DND-41 (cell line): Measurements from ENCODE around the gene PPP3R1.

Experiments used
- ATAC-seq: fragments of 200-7000 bp; cut with Tn5 transposase; 3 replicates; pipeline ENCODE4 v1.9.1; 2021; ENCODE audit warnings: low read depth; ENCODE audit not compliant: insufficient read depth
- DNase-seq: peaks from one replicate; pipeline ENCODE4 v3.0.0-alpha.2; 2020
- H2AFZ ChIP-seq: 2 replicates; pipeline ENCODE4 v1.6.0; 2012; ENCODE audit warnings: low read depth, low read length
- H3K27ac ChIP-seq: 2 replicates; pipeline ENCODE4 v1.5.1; 2012; ENCODE audit warnings: low read length, inconsistent platforms
- H3K27me3 ChIP-seq: fragments of 200-600 bp; sonication (generic); 2 replicates; pipeline ENCODE4 v1.6.0; 2012; ENCODE audit warnings: low read length, mild to moderate bottlenecking, inconsistent platforms; ENCODE audit not compliant: insufficient read depth, poor library complexity
- H3K36me3 ChIP-seq: 2 replicates; pipeline ENCODE4 v1.5.1; 2012; ENCODE audit warnings: low read length, inconsistent platforms; ENCODE audit not compliant: insufficient read depth
- H3K4me1 ChIP-seq: 2 replicates; pipeline ENCODE4 v1.5.1; 2012; ENCODE audit warnings: mild to moderate bottlenecking, low read length; ENCODE audit not compliant: insufficient read depth
- H3K4me2 ChIP-seq: 2 replicates; pipeline ENCODE4 v1.6.0; 2012; ENCODE audit warnings: mild to moderate bottlenecking, moderate library complexity, low read length, inconsistent platforms; ENCODE audit not compliant: insufficient read depth
- H3K4me3 ChIP-seq, 2 experiments: fragments of 200-600 bp in 1 of 2; shearing (Covaris generic) in 1 of 2; 2 replicates each; pipeline ENCODE4 v1.5.1; 2012 to 2016; ENCODE audit warnings: inconsistent platforms in 2 of 2, low read length in 2 of 2, mild to moderate bottlenecking in 2 of 2, low read depth in 1 of 2, moderate library complexity in 1 of 2
- H3K79me2 ChIP-seq: 2 replicates; pipeline ENCODE4 v1.6.0; 2012; ENCODE audit warnings: low read length, inconsistent platforms; ENCODE audit not compliant: insufficient read depth
- H3K9ac ChIP-seq: 2 replicates; pipeline ENCODE4 v1.6.0; 2012; ENCODE audit warnings: low read depth, mild to moderate bottlenecking, inconsistent platforms, low read length, moderate library complexity
- H3K9me3 ChIP-seq: 2 replicates; pipeline ENCODE4 v1.5.1; 2012; ENCODE audit warnings: low read length, moderate library complexity, mild to moderate bottlenecking, inconsistent platforms; ENCODE audit not compliant: insufficient read depth, severe bottlenecking
- H4K20me1 ChIP-seq: 2 replicates; pipeline ENCODE4 v1.6.0; 2012; ENCODE audit warnings: low read length; ENCODE audit not compliant: insufficient read depth
- CTCF ChIP-seq: IDR thresholded peaks from 2 replicates; pipeline ENCODE4 v1.5.1; 2012; ENCODE audit warnings: borderline replicate concordance, low read length, moderate library complexity, mild to moderate bottlenecking; ENCODE audit not compliant: poor library complexity, severe bottlenecking; ENCODE audit errors: extremely low read depth
- EZH2 ChIP-seq: IDR thresholded peaks from 3 replicates; pipeline ENCODE4 v1.6.1; 2012; ENCODE audit warnings: borderline replicate concordance, low read depth, mild to moderate bottlenecking, moderate library complexity, low read length, inconsistent platforms; ENCODE audit not compliant: severe bottlenecking

PPP3R1 gene

GRCh38 chr2:68256093-68256450, 3.7 kb upstream of the PPP3R1 start:
- Histone ChIP-seq H4K20me1 (no peaks in the 10 kb centered on the region), H3K4me1 (peaks cover 28% of the 10 kb centered on the region), H3K4me2 (0 out of 2 replicates have a peak overlapping the region, but pooled peaks have one; percentile 6), H3K36me3 (no peaks in the 10 kb centered on the region), H3K27me3 (no peaks in the 10 kb centered on the region), H3K27ac (no peak overlapping the region), H3K9ac (no peak overlapping the region), H3K79me2 (peaks cover 24% of the 10 kb centered on the region), H3K4me3 (no peak overlapping the region), H3K9me3 (no peaks in the 10 kb centered on the region), H2AFZ (no peak overlapping the region)
- no peak for DNase-seq
- TF ChIP-seq EZH2 = no peak
- no peak for TF ChIP-seq CTCF
- ATAC-seq = no peak

- Histone ChIP-seq H3K4me1 (peaks cover 52% of the 10 kb centered on the region), H3K36me3 (peaks cover 18% of the 10 kb centered on the region), H2AFZ (peak overlapping the region; percentile 98), H3K79me2 (peaks cover 51% of the 10 kb centered on the region), H3K4me2 (peak overlapping the region; percentile 85), H3K9ac (peak overlapping the region; percentile 74), H3K4me3 (peak overlapping the region; percentile 50 to 80), H4K20me1 (peaks cover 24% of the 10 kb centered on the region), H3K9me3 (no peaks in the 10 kb centered on the region), H3K27me3 (no peaks in the 10 kb centered on the region), H3K27ac (peak overlapping the region; percentile 82)
- DNase-seq (peak; percentile 27), ATAC-seq (no peak)
- TF ChIP-seq EZH2 = no peak
- TF ChIP-seq CTCF = no peak
Observed at GRCh38 chr2:68253219-68254068, 1.1 kb upstream of the PPP3R1 start.

- peaks cover 39% of the 10 kb centered on the region for H4K20me1 ChIP-seq
- peak overlapping the region; percentile 50 to 80; a peak in 3 of 4 replicates for H3K4me3 ChIP-seq
- H3K9me3 ChIP-seq = no peaks in the 10 kb centered on the region
- peaks cover 21% of the 10 kb centered on the region for H3K36me3 ChIP-seq
- TF ChIP-seq EZH2 (no peak), CTCF (no peak)
- H3K4me2 ChIP-seq = peak overlapping the region; percentile 73
- H3K27ac ChIP-seq = peak overlapping the region; percentile 92
- peaks cover 66% of the 10 kb centered on the region for H3K4me1 ChIP-seq
- peak overlapping the region; percentile 74 for H3K9ac ChIP-seq
- H3K27me3 ChIP-seq = no peaks in the 10 kb centered on the region
- peak overlapping the region; percentile 74 for H2AFZ ChIP-seq
- no peak for DNase-seq
- peaks cover 66% of the 10 kb centered on the region for H3K79me2 ChIP-seq
- ATAC-seq = no peak; the same call in 1 of the 3 replicates
Observed at GRCh38 chr2:68251855-68252399, 405 bp downstream of the PPP3R1 start.
